ENCODE data around the gene CCRL2. TPM values are rescaled to one million over a fixed set of nuclear protein-coding genes. Genes with fewer than 3 reads are reported as not detected.
A peak's percentile ranks its signal among the peaks of the same experiment; 100 is the strongest.

The CCRL2 gene
- total RNA-seq (1 to 10 TPM in 8 of 9 donors, under 1 TPM in 1; 0.70 to 8.1 (median 1.7) TPM), polyA plus RNA-seq (1 to 10 TPM; 1.1 to 1.9 TPM)
- long read RNA-seq, donor 1, result 0 reads
- long read RNA-seq, donor 2, partial matches to known transcripts, result 0 of 7 reads
- long read RNA-seq, donor 2, other reads (novel, unspliced or antisense), result 3 of 7 reads
- long read RNA-seq, donor 3, partial matches to known transcripts, result 0 of 2 reads
- long read RNA-seq, donor 3, other reads (novel, unspliced or antisense), result 0 of 2 reads

DNA sequence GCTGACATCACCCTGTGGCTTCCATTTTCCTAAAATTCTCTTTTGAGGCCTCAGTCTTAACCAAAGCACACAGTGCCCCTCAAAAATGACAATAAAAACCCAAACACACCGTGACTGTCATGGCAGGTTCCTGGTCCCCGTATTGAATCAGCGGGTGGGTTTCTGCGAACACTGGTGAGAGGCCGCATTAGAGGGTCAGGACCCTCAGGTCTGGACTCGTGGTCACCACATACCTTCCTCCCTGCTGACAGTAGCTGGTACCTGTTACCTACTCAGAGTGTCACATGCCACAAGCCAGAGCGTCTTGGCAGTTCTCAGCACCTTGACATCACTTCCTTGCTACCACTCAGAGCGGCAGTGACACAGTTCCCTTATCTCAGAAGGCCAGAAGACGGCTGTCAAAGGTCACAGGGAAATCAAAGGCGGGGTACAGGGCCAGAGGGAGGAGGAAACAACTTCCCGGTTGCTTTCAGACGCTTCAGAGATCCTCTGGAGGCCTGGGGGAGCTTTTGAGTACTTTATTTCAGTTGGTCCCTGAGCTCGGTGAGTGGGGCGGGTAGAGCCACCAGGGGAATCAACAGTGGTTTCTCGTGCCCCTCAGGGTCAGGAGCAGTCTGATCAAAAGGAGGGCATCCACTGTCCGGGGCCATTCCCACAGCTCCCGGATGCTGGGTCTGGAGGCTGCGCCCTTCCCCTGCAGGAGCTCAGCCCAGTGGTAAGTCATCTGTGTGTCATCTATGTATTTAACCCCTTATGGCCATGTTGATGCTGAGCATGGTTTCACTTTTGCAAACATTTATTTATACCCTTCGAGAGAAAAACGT, at the start of gene CCRL2, which contains the start of gene CCR5AS:
Gene CCRL2, plus strand, starts transcription at position 472 of the 824 bp plus-strand sequence. CDS start 821 bp downstream, outside the sequence.
Gene CCR5AS, minus strand, starts transcription at position 279 of the 824 bp plus-strand sequence.
- no peak for TF ChIP-seq CTCF (IDR thresholded peaks at IDR 0.05)
- no peak for TF ChIP-seq POLR2A (IDR thresholded peaks at IDR 0.05)
- intact Hi-C loops (cut with DNase I), result no loop called here
- Histone ChIP-seq H3K36me3 (peaks cover 0 to 7% (median 0%) of the 10 kb centered on the region in 9 donors), H3K4me1 (peaks cover 0 to 69% (median 31%) of the 10 kb centered on the region in 12 donors), H3K4me3 (peak within 1 kb of the TSS; percentile 7 to 60 (median 42)), H3K9me3 (no peaks in the 10 kb centered on the region), H3K27ac (peak within 1 kb of the TSS; percentile 34 to 94 (median 78)), H3K27me3 (no peaks in the 10 kb centered on the region)
- peak in 4 of 5 donors; percentile 63 to 81 (median 78) for DNase-seq
- peak; percentile 67 to 91 (median 80) for ATAC-seq
- WGBS, 4 donors, result 41 to 46% (median 44%) methylated on average over 19 to 20 of the region's 20 CpGs

DNA sequence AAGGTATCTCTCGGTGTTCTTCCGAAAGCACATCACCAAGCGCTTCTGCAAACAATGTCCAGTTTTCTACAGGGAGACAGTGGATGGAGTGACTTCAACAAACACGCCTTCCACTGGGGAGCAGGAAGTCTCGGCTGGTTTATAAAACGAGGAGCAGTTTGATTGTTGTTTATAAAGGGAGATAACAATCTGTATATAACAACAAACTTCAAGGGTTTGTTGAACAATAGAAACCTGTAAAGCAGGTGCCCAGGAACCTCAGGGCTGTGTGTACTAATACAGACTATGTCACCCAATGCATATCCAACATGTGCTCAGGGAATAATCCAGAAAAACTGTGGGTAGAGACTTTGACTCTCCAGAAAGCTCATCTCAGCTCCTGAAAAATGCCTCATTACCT, 48.6 kb upstream of the CCRL2 start:
- ATAC-seq, result no peak
- no peak for TF ChIP-seq CTCF (IDR thresholded peaks at IDR 0.05)
- TF ChIP-seq POLR2A (IDR thresholded peaks at IDR 0.05), result no peak
- intact Hi-C loops (cut with DNase I), result no loop called here
- Histone ChIP-seq H3K27me3 (peaks cover 0 to 16% (median 0%) of the 10 kb centered on the region in 9 donors), H3K27ac (no peak overlapping the region), H3K4me1 (peaks cover 0 to 62% (median 0%) of the 10 kb centered on the region in 12 donors), H3K4me3 (peak overlapping the region in 1 of 12 donors; percentile 15), H3K36me3 (no peaks in the 10 kb centered on the region), H3K9me3 (no peaks in the 10 kb centered on the region)
- DNase-seq, result no peak
- WGBS, 4 donors, result 78 to 88% (median 83%) methylated on average over 6 of the region's 6 CpGs

GRCh38 chr3:46359733-46360493, 47.1 kb upstream of the CCRL2 start:
- H3K36me3 ChIP-seq, result no peaks in the 10 kb centered on the region
- H3K27ac ChIP-seq, result peak overlapping the region in 2 of 12 donors; percentile 26 to 77
- intact Hi-C loops (cut with DNase I), result loop anchor here in 1 of 10 donors (10.0 kb wide), 1 partner anchor 145 kb away; no protein-coding TSS in a partner anchor
- DNase-seq (no peak), ATAC-seq (peak in 1 of 4 donors; percentile 38)
- 50 to 61% (median 60%) methylated on average over 11 of the region's 11 CpGs for WGBS, 4 donors
- peaks cover 0 to 62% (median 0%) of the 10 kb centered on the region in 12 donors for H3K4me1 ChIP-seq
- peaks cover 0 to 7% (median 0%) of the 10 kb centered on the region in 9 donors for H3K27me3 ChIP-seq
- H3K9me3 ChIP-seq, result no peaks in the 10 kb centered on the region
- peak overlapping the region in 2 of 12 donors; percentile 17 to 19 for H3K4me3 ChIP-seq
- TF ChIP-seq POLR2A (IDR thresholded peaks at IDR 0.05) (no peak), CTCF (IDR thresholded peaks at IDR 0.05) (no peak)

All from heart left ventricle (tissue), 16 donors.